Peyer's patch (tissue), 4 donors: ENCODE data around the gene C1orf105.

Source experiments
- CTCF ChIP-seq, 6 experiments: fragments of 450-650 bp in 4 of 6; fragments of 200-600 bp in 2 of 6; sonication (generic) in 1 of 6; IDR thresholded peaks; one replicate each; pipeline ENCODE4 v1.5.1; 2017 to 2019; ENCODE audit warnings: antibody characterized with exemption in 6 of 6, mild to moderate bottlenecking in 3 of 6, moderate library complexity in 1 of 6
- POLR2A ChIP-seq, 2 donors: fragments of 450-650 bp; IDR thresholded peaks; one replicate each; pipeline ENCODE4 v1.5.1; 2017; ENCODE audit warnings: antibody characterized with exemption in 2 of 2, mild to moderate bottlenecking in 2 of 2, moderate library complexity in 2 of 2

GRCh38 chr1:172460887-172461315 is 40.4 kb downstream of the C1orf105 start:
- TF ChIP-seq CTCF (IDR thresholded peaks at IDR 0.05) (no peak), POLR2A (IDR thresholded peaks at IDR 0.05) (no peak)
